ENCODE measurements around the gene PPIA.
"Not testable (repeated sequence)": the region's sequence is repeated elsewhere in the genome, so short reads cannot be mapped to it uniquely, and the experiment has no call there.

PPIA gene

GRCh38 chr7:44827567-44827966 lies 31.1 kb downstream of the PPIA start:
- no peak for DNase-seq (ENCODE audit: low read depth)

GRCh38 chr7:44838751-44839150 lies 42.3 kb downstream of the PPIA start:
- no peak for DNase-seq (ENCODE audit: low read depth)

DNA sequence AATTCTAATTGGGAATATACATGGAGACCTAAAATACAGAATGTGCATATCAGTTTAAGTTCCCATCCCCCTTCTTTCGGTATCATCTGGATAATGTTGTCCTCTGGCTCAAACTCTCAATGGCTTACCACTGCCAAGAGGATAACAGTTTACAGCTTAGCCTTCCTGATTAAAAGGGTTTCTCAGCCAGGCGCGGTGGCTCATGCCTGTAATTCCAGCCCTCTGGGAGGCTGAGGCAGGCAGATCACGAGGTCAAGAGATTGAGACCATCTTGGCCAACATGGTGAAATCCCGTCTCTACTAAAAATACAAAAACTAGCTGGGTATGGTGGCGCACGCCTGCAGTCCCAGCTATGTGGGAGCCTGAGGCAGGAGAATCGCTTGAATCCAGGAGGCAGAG lies 46.2 kb downstream of the PPIA start:
- not testable (repeated sequence) for DNase-seq (ENCODE audit: low read depth)

GRCh38 chr7:44843440-44843839 lies 47.0 kb downstream of the PPIA start:
- not testable (repeated sequence) for DNase-seq (ENCODE audit: low read depth)

GRCh38 chr7:44845451-44845850 lies 49.0 kb downstream of the PPIA start:
- DNase-seq (ENCODE audit: low read depth), result no peak

- not testable (repeated sequence) for DNase-seq (ENCODE audit: low read depth)
These were observed 49.9 kb downstream of the PPIA start for GRCh38 chr7:44846390-44846789.

- DNase-seq (ENCODE audit: low read depth), result no peak
These were observed 50.5 kb downstream of the PPIA start for GRCh38 chr7:44846816-44847508.

- DNase-seq (ENCODE audit: low read depth), result peak; percentile 84
These were observed 51.0 kb downstream of the PPIA start for GRCh38 chr7:44847509-44847919.

DNA sequence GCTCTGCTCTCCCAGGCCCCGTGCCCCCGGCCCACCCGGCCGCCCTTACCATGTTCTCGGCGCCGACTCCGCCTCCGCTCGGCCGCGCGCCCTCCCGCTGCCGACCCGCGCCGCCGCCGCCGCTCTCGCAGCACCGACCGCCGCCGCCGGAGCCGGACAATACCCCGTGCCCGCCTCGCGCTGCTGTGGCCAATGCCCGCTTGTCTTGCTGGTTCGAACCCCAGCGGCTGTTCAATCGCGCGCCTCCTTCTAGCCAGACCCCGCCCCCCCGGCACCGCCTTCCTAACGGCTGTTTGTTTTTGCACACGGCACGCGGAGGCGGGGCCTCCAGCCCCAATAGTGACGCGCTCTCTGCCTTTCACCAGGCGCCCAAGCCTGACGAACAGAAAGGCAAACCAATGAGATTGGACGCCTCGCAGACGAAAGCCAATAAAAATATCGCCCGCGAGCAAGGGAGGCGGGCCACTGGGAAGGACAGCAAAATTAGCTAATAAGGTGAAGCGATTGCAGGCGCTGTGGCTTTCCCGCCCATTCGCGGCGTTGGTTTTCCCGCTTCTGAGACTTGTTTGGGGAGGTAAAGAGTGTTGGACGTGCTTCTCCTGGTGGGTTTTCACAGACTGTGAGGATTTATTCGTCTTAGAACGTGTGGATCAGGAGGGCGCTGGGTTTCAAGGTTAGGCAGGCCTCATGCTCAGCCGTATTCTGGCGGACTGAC lies 51.6 kb downstream of the PPIA start, which contains the start of gene H2AZ2:
Gene H2AZ2 (minus strand): TSS at position 168 of the 715 bp plus-strand sequence. CDS start 116 bp downstream, at position 52.
- DNase-seq (ENCODE audit: low read depth), result peak; percentile 100

GRCh38 chr7:44849259-44849884 lies 52.9 kb downstream of the PPIA start:
- DNase-seq (ENCODE audit: low read depth), result no peak

DNA sequence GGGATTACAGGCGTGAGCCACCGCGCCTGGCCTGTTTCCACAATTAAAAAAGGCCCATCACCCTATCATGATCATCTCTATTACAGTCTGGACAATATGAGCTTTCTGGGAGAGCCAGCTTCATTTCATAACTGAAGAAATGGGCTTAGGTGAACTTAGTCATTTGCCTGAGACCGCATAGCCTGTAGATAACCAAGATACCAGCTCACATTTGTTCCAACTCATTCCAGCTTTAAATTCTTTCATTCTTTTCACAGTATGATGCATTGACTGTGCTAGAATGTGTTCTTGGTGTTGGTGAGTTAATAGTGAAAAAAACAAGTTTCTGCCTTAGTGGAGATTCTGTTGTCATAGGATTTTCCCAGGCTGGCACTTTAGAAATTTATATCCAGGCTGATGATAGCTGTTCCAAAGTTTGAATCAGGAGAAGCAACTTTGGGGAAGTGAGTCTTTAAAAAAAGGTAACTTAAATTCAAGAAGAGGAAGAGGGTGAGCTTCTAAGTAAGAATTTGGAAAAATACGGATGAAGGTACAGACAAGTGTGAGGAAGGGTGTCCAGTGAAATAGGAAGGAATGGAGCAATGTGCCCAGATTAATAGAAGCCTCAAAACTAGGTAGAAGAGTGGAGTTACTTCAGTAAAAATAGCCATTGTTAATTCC lies 53.5 kb downstream of the PPIA start:
- no peak for DNase-seq (ENCODE audit: low read depth)

GRCh38 chr7:44852590-44852989 lies 56.1 kb downstream of the PPIA start:
- no peak for DNase-seq (ENCODE audit: low read depth)

Measured in activated T-cell treated with anti-CD3 and anti-CD28 coated beads for 1 hour (primary cell).